Skeletal muscle satellite cell (primary cell): ENCODE measurements around the gene FAM53B.

Experiments
- H3K27me3 ChIP-seq: 2 replicates; pipeline ENCODE4 v1.7.0; 2013; ENCODE audit warnings: low read length; ENCODE audit not compliant: control insufficient read depth, insufficient read depth
- H3K36me3 ChIP-seq: 2 replicates; pipeline ENCODE4 v1.7.0; 2013; ENCODE audit warnings: mild to moderate bottlenecking, control low read depth, low read length; ENCODE audit not compliant: insufficient read depth
- H3K4me1 ChIP-seq: 2 replicates; pipeline ENCODE4 v1.7.0; 2013; ENCODE audit warnings: low read length; ENCODE audit not compliant: control insufficient read depth, insufficient read depth
- H3K4me2 ChIP-seq: 2 replicates; pipeline ENCODE4 v1.7.0; 2013; ENCODE audit warnings: mild to moderate bottlenecking, low read length
- H3K4me3 ChIP-seq: 2 replicates; pipeline ENCODE4 v1.7.0; 2013; ENCODE audit warnings: low read length
- H3K9ac ChIP-seq: 2 replicates; pipeline ENCODE4 v1.7.0; 2013; ENCODE audit warnings: mild to moderate bottlenecking, low read depth, low read length, moderate library complexity
- H3K9me3 ChIP-seq: replicated peaks from 2 replicates; pipeline ENCODE4 v1.7.0; 2013; ENCODE audit warnings: mild to moderate bottlenecking, control low read depth, low read length

The FAM53B gene

DNA sequence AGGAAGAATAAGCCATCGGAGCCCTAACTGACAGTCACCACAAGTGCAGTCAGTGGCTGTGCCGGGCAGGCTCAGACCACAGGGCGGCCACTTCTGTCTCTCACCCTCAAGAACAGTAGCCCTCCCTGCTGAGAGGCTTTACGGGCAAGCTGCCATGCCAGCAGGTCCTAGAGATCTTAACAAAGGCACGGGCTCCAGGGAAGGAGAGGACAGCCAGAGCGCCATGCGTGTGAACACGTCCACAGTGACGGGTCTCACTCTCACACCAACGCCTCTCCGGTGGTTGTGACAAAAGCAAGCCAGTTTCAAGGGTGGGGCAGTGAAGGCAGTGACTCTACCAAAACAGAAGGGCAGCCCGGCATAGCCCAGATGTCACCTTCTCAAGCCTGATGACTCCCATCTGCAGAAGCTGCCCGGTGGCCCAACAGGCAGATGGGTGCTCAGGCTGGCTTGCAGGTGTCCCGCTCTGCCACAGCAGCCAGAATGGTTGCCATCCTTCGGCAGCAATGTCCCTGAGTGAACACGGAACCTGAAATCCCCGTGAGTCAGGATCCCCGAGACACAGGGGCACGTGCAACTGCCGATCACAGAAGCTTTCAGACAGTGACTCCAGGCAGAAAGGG is 102.0 kb downstream of the FAM53B start:
- no peaks in the 10 kb centered on the region for H3K9me3 ChIP-seq
- no peaks in the 10 kb centered on the region for H3K36me3 ChIP-seq
- no peak overlapping the region for H3K4me2 ChIP-seq
- H3K27me3 ChIP-seq = no peaks in the 10 kb centered on the region
- peaks cover 31% of the 10 kb centered on the region for H3K4me1 ChIP-seq
- H3K9ac ChIP-seq = no peak overlapping the region
- no peak overlapping the region for H3K4me3 ChIP-seq

DNA sequence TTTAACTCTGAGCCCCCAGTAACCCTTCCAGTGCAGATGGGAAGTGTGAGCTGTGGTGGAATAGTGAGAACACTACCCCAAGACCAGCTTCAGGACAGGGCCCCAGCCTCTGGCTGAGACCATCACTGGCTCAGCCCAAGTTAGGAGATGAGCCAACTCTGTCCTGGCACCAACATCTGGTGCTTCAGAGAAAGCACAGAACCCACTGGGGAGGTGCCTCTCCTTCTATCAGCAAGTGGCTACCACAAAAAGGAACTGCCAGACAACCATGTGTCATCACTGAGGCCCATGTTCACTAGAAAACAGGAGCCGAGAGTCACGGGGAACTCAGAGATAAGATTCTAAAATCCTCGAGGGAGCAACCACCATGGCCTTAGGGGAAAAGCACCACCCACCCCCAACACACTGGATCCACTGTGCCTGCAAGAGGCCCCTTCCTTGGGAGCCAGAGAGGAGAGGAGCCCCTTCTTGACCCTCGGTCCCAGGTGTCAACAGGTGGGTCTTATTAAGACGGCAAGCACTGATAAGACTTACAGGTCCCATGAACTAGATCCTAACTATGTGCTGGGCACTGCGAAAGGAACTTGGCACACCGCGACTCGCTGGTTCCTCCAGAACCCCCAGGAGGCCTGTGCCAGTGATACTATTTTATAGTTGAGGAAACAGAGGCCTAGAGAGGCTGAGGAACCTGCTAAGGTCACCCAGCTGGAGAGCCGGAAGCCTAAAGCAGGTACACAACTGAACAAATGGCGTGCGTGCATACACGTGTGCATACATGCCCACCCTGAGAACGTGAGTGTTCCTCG is 102.7 kb downstream of the FAM53B start:
- H3K4me1 ChIP-seq = peaks cover 24% of the 10 kb centered on the region

DNA sequence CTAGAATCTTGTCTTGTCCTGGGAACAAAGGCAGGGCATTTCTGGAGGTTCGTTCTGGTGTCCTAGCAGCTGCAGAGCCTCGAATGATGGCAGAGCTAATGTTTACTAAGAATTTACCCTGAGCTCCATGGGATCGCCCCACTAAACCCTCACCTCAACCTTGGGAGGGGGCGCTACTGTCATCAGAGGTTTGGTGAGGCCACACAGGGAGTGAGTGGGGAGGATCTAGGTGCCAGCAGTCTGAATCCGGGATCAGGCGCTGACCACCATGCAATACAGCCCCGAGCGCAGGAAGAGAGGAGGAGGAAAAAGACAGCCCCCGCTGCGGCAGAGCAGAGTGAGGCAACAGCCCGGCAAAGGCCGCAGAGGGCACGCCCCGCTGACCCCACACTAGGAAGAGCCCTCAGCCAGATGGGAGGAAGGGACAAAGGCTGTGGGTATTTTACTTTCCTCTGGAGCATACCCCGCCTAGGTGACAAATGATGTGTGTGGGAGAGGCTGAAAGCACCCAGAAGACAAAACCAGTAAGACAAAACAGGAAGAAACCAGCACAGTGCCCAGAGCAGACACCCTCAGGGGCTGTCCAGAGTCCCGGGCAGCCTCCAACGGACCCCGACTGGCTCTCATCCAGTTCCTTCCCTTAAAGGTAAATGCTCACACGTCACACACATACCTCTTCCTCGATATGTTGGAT is 103.5 kb downstream of the FAM53B start:
- H3K4me1 ChIP-seq = peaks cover 18% of the 10 kb centered on the region
- no peaks in the 10 kb centered on the region for H3K36me3 ChIP-seq
- H3K27me3 ChIP-seq = no peaks in the 10 kb centered on the region
- peak overlapping the region; percentile 35 for H3K4me2 ChIP-seq
- no peak overlapping the region for H3K4me3 ChIP-seq
- no peaks in the 10 kb centered on the region for H3K9me3 ChIP-seq
- H3K9ac ChIP-seq = no peak overlapping the region

More for the DNA sequence above, 102.7 kb downstream of the FAM53B start:
- Histone ChIP-seq H3K9me3 (no peaks in the 10 kb centered on the region), H3K27me3 (no peaks in the 10 kb centered on the region), H3K36me3 (no peaks in the 10 kb centered on the region), H3K4me2 (peak overlapping the region; percentile 35), H3K9ac (no peak overlapping the region), H3K4me3 (no peak overlapping the region)

DNA sequence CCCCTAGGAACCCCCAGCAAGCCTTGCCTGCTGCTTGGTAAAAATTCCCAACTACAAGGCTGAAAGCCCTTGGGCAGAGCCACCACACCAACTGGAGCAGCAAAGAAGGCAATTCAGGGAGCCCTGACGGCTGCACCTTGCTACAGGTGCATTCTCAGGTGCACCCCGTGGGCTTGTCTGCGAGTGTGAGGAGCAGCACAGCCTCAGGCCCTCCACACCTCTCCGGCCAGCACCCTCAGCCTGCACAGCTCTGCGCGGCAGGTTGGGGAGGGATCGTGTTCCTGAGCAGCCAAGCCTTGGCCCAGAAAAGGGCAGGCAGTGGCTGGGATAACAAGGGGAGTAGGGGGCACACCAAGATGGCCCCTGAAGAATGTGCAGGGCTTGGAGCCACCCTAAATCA is 104.1 kb downstream of the FAM53B start:
- H3K9me3 ChIP-seq = no peaks in the 10 kb centered on the region
- no peaks in the 10 kb centered on the region for H3K27me3 ChIP-seq
- H3K4me2 ChIP-seq = no peak overlapping the region
- no peaks in the 10 kb centered on the region for H3K36me3 ChIP-seq
- no peak overlapping the region for H3K4me3 ChIP-seq
- H3K9ac ChIP-seq = no peak overlapping the region
- peaks cover 18% of the 10 kb centered on the region for H3K4me1 ChIP-seq

DNA sequence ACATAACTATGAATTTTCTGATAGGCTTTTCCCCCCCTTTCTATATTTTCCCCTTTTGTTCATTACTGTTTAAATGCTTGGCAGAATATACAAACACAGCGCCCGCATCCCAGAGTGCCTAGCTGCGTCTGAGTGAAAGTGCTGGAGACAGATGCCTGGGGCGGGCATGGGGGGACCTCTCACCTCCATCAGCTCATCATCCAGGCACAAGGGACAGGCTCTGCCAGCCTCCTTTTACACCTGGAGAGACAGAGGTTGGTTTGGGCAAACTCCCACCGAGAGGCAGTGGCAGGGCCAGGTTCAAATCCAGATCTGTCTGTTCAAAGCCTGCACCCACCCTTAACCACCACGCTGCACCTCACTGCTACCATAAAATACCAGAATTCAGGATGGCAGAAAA is 104.5 kb downstream of the FAM53B start:
- no peak overlapping the region for H3K9ac ChIP-seq
- no peak overlapping the region for H3K4me2 ChIP-seq
- no peaks in the 10 kb centered on the region for H3K36me3 ChIP-seq
- H3K4me1 ChIP-seq = peaks cover 18% of the 10 kb centered on the region
- H3K27me3 ChIP-seq = no peaks in the 10 kb centered on the region
- H3K9me3 ChIP-seq = no peaks in the 10 kb centered on the region
- H3K4me3 ChIP-seq = no peak overlapping the region

DNA sequence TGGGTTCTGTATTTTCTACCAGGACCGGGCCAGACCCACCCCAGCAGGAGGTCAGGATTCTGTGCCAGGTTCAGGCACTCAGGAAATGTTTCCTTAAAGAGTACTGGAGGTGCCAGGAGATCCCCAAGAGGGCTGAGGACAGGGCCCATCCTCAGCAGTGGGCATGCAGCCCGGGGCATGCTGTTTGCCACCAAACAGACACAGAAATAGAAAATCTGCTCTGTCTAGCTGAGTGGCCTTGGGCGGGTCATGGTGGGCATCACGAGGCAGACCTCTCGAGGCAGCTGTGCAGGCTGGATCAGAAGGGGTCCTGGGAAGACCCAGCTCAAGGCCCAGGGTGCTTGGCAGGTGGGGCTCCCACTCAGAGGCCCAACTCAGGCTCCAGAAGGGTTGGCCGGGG is 105.0 kb downstream of the FAM53B start:
- Histone ChIP-seq H3K4me2 (no peak overlapping the region), H3K9ac (no peak overlapping the region), H3K9me3 (no peaks in the 10 kb centered on the region), H3K36me3 (no peaks in the 10 kb centered on the region), H3K27me3 (no peaks in the 10 kb centered on the region), H3K4me3 (no peak overlapping the region), H3K4me1 (peaks cover 18% of the 10 kb centered on the region)

DNA sequence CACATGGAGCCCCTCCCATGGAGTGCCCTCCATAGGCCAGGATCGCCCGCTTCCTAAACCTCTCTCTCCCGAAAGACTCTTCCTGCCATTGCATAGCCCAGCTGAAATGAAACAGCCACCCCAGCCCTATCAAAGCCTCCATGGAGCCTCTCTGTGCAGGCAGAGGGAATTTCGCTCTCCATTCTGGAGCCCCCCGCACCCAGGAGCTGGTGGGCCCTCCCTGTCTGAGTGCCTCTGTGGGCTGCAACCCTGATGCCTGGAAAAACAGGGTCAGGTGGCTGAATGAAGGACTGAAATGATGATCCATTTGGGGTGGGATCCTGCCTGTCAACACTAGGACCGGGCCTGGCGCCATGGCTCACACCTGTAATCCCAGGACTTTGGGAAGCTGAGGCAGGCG is 106.4 kb downstream of the FAM53B start:
- H3K9me3 ChIP-seq = no peaks in the 10 kb centered on the region
- peaks cover 18% of the 10 kb centered on the region for H3K4me1 ChIP-seq
- H3K4me3 ChIP-seq = no peak overlapping the region
- no peak overlapping the region for H3K4me2 ChIP-seq
- no peak overlapping the region for H3K9ac ChIP-seq
- H3K27me3 ChIP-seq = no peaks in the 10 kb centered on the region
- H3K36me3 ChIP-seq = no peaks in the 10 kb centered on the region

DNA sequence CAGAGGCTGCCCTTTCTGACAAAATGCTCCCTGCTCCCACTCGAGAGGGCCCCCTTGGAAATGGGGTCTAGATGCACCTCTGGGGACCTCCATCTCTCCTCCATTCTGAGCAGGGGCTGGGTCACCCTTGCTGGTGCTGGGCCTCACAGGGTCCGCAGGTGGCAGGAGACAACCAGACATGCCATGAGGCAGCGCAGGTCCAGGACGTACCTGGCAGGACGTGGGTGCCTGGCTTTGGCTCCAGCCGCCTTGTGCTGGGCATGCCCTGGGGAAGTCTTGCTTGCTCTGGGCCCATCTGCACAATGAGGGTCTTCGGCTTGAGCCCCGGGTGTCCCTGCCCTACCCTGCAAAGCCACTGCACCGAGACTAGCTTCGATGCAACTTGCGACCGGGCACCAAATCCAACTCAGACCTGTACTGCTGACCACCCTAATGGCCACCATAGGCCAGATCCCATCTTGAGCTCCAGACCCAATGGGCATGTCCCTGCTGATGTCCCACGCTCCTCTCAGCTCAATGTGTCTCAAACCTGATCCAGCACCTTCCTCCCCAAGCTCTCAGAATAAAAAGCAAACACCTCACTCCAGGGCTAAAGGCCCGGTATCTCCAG is 107.0 kb downstream of the FAM53B start:
- no peak overlapping the region for H3K4me3 ChIP-seq
- no peaks in the 10 kb centered on the region for H3K9me3 ChIP-seq
- H3K9ac ChIP-seq = no peak overlapping the region
- H3K27me3 ChIP-seq = no peaks in the 10 kb centered on the region
- H3K4me1 ChIP-seq = peaks cover 21% of the 10 kb centered on the region
- H3K36me3 ChIP-seq = no peaks in the 10 kb centered on the region
- no peak overlapping the region for H3K4me2 ChIP-seq

DNA sequence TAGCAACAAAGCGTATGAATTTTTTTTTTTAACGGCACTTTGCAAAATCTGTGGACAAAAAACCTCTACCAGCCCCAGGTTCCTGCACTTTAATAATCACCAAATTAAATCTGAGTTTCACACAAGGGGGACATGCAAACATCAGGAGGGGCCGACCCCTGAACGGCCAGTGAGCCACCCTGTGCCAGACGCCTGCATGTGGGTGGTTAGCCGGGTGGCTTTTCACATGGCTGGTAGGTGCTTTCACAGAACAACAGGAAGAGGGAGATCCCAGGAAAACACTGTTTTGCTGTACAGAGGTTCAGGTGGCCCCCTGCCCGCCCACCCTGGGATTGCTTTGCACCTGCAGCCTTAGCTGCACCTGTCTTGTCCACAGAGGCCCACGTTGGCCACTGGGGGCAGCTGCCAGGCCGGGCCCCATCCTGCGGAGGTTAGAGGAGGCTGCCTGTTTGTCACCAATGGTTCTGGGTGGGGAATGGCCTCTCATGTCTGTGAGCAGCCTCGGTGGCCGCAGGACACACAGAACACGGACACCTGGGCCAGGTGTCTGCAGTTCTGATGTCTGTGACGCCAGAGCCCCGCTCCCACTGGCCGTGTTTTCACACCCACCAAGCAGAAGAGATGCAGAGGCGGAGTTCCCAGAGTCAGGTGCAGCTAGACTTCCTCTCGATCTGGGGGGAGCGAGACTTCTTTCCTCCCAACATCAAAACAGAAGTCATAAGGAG is 107.7 kb downstream of the FAM53B start:
- Histone ChIP-seq H3K4me2 (no peak overlapping the region), H3K36me3 (no peaks in the 10 kb centered on the region), H3K9me3 (no peaks in the 10 kb centered on the region), H3K9ac (no peak overlapping the region), H3K4me3 (no peak overlapping the region), H3K27me3 (no peaks in the 10 kb centered on the region), H3K4me1 (peaks cover 21% of the 10 kb centered on the region)

DNA sequence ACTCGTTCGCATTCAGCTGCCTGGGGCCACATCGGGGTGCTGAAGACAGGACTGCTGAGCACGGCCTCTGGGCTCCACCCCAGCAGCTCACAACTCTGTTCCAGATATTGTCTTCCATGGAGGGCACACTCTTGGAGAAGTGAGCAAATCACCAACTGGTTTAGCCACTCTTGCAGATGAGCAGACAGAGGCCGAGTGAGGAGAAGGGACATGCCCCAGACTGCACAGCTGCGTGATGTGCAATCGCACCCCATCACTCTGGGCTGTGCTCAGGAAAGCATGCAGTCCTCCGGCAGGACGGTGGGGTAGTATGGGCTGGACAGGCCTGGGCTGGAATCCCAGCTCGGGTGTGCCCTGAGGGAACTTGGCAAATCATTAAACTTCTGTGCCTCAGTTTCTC is 111.6 kb downstream of the FAM53B start:
- H3K9me3 ChIP-seq = no peaks in the 10 kb centered on the region
- H3K36me3 ChIP-seq = no peaks in the 10 kb centered on the region
- H3K9ac ChIP-seq = no peak overlapping the region
- no peak overlapping the region for H3K4me2 ChIP-seq
- peaks cover 13% of the 10 kb centered on the region for H3K4me1 ChIP-seq
- H3K27me3 ChIP-seq = no peaks in the 10 kb centered on the region
- H3K4me3 ChIP-seq = no peak overlapping the region

DNA sequence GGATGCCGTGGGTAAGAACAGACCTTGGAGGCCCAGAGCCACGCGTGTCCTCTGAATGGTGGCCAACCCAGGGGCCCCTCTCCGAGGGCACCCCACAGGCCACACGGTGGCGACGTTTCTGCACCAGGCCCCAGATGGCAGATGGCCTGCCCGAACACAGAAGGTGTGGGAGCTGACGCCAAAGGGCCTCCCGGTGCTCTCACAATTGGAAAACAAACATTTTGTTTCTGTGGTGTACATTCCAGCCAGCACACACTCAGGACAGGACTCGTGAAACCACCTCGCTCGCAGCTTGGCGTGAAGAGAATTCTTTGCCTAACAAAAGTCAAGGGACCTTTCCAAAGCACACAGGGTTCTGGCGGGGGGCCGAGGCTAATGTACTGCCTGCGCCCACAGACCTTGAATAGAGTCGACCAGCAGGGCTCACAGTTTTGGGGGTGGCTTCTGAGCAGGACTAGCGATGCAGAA is 112.1 kb downstream of the FAM53B start:
- Histone ChIP-seq H3K36me3 (no peaks in the 10 kb centered on the region), H3K4me1 (peaks cover 18% of the 10 kb centered on the region), H3K27me3 (no peaks in the 10 kb centered on the region), H3K9ac (no peak overlapping the region), H3K4me2 (no peak overlapping the region), H3K9me3 (no peaks in the 10 kb centered on the region), H3K4me3 (no peak overlapping the region)
